ENCODE data around the gene HMOX2.

HMOX2 gene

GRCh38 chr16:4505356-4506147, 29.4 kb downstream of the HMOX2 start:
- no peak for DNase-seq (ENCODE audit: low read depth)

GRCh38 chr16:4506450-4506849, 30.3 kb downstream of the HMOX2 start:
- peak; percentile 77 for DNase-seq (ENCODE audit: low read depth)

- DNase-seq (ENCODE audit: low read depth), result no peak
Observed at GRCh38 chr16:4507588-4508345, 31.6 kb downstream of the HMOX2 start.

- DNase-seq (ENCODE audit: low read depth), result no peak
Observed at GRCh38 chr16:4508806-4509205, 32.6 kb downstream of the HMOX2 start.

- DNase-seq (ENCODE audit: low read depth), result no peak
Observed at GRCh38 chr16:4509420-4509819, 33.2 kb downstream of the HMOX2 start.

- no peak for DNase-seq (ENCODE audit: low read depth)
Observed at GRCh38 chr16:4510131-4510530, 33.9 kb downstream of the HMOX2 start.

GRCh38 chr16:4510747-4511426, 34.7 kb downstream of the HMOX2 start:
- no peak for DNase-seq (ENCODE audit: low read depth)

GRCh38 chr16:4511441-4512082, 35.4 kb downstream of the HMOX2 start:
- no peak for DNase-seq (ENCODE audit: low read depth)

GRCh38 chr16:4512473-4512872, 36.3 kb downstream of the HMOX2 start:
- no peak for DNase-seq (ENCODE audit: low read depth)

GRCh38 chr16:4513086-4513860, 37.1 kb downstream of the HMOX2 start:
- DNase-seq (ENCODE audit: low read depth), result no peak

GRCh38 chr16:4513881-4514280, 37.7 kb downstream of the HMOX2 start:
- DNase-seq (ENCODE audit: low read depth), result no peak

- no peak for DNase-seq (ENCODE audit: low read depth)
Observed at GRCh38 chr16:4514606-4515005, 38.4 kb downstream of the HMOX2 start.

- no peak for DNase-seq (ENCODE audit: low read depth)
Observed at GRCh38 chr16:4515611-4516233, 39.5 kb downstream of the HMOX2 start.

- DNase-seq (ENCODE audit: low read depth), result no peak
Observed at GRCh38 chr16:4517812-4518680, 41.8 kb downstream of the HMOX2 start.

- no peak for DNase-seq (ENCODE audit: low read depth)
Observed at GRCh38 chr16:4519274-4520058, 43.3 kb downstream of the HMOX2 start.

- DNase-seq (ENCODE audit: low read depth), result no peak
Observed at GRCh38 chr16:4520913-4521312, 44.7 kb downstream of the HMOX2 start.

- DNase-seq (ENCODE audit: low read depth), result no peak
Observed at GRCh38 chr16:4522051-4522581, 45.9 kb downstream of the HMOX2 start.

GRCh38 chr16:4523686-4524085, 47.5 kb downstream of the HMOX2 start:
- DNase-seq (ENCODE audit: low read depth), result no peak

- no peak for DNase-seq (ENCODE audit: low read depth)
Observed at GRCh38 chr16:4524571-4524970, 48.4 kb downstream of the HMOX2 start.

Measured in fibroblast of the conjunctiva (primary cell).